ENCODE measurements around the gene IDUA.

The IDUA gene

DNA sequence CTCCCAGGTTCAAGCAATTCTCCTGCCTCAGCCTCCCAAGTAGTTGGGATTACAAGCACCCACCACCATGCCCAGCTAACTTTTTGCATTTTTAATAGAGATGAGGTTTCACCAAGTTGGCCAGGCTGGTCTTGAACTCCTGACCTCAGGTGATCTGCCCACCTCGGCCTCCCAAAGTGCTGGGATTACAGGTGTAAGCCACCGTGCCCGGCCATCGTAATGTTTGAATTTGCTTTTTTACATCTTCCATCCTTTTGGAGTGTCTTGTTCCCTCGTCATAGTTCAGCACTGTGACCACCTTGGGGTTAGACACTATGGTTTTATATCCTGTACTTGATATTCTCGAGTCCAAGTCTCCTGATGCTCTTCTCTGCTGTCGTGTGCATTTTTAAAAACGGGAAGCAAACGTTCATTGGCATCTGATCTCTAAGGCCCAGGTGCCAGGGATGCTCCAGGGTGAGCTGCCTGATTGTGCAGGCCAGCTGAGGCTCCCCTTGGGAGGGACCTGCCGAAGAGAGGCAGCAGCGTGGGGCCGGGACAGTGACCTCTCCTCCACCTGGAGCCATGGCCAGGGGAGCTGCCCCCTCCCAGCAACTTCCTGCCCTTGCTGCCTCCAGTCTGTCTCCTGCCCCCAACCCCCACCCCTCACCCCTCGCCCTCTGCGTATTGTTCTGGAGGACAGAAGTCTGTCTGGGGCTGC, 30.2 kb upstream of the IDUA start:
- no peak for FAIRE-seq

- no peak for FAIRE-seq
Measured at GRCh38 chr4:957231-957580, 29.6 kb upstream of the IDUA start.

GRCh38 chr4:957581-958313, 29.1 kb upstream of the IDUA start:
- no peak for FAIRE-seq

DNA sequence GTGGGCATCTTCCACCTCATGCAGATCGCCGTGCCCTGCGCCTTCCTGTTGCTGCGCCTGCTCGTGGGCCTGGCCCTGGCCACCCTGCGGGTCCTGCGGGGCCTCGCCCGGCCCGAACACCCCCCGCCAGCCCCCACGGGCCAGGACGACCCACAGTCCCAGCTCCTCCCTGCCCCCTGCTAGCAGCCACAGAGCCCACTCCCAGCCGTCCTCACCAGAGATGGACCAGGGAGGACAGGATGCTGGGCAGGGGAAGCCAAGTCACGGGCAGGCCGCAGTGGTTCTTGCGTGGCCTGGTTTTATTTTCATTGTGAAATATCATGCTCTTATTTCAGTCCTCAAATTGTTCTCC, 28.6 kb upstream of the IDUA start:
- FAIRE-seq = no peak

- FAIRE-seq = no peak
Measured at GRCh38 chr4:958696-959337, 28.0 kb upstream of the IDUA start.

DNA sequence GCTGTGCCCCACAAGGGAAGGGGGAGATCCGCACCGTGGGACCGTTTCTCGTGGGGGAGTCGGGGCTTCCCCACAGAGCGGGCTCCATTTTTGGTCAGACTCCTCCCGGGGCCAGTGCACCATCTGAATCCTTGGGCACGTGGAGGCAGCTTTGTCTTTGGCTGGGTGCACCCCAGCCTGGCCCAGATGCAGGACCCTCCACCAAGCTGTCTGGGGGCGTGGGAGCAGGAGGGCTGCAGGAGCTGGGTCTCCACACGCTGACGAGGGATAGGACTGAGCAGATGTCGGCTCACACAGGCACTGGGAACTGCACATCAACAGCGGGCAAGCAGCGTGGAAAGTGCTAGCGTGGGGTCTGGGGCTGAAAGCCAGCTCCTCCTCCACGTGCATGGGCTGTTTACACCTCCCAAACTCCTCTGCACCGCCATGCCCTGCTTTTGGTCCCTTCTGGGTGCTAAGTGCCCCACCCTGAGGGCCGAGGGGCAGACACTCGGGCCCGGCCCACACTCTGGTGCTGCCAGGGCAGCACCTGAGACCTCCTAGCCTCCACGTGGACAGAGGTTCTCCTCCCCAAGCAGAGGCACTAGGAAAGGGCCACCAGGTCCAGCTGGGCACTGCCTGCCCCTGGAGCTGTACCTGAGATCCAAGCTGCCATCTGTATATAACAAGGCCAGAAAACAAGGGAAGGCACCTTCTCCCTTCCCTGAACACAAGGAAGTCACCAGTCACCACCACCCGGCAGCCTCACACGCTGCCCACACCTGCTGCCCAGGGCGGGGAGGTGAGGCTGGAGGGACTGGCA, 27.3 kb upstream of the IDUA start:
- no peak for FAIRE-seq

DNA sequence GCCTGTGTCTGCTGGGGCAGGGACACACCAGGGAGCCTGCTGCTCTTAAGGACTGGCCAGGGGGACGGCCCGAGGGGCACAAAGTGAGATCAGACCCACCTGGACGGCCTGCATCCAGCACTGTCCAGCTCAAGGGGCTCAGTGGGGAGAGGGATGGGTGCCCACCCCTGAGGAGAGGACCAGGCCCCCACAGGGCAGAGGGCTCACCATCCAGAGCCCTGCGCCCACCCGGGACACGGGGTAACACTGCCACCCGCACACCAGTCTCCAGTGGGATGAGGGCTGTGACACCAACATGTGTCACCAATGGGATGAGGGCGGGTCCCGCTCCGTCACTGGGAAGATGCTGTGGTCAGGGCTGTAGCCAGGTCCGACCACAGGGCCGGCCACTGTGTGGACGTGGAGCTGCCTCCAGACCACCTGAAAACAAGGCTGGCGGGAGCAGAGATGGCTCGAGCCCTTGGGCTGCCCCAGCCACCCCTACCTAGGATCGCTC, 26.7 kb upstream of the IDUA start:
- no peak for FAIRE-seq

GRCh38 chr4:960636-961350, 26.1 kb upstream of the IDUA start:
- FAIRE-seq = no peak

DNA sequence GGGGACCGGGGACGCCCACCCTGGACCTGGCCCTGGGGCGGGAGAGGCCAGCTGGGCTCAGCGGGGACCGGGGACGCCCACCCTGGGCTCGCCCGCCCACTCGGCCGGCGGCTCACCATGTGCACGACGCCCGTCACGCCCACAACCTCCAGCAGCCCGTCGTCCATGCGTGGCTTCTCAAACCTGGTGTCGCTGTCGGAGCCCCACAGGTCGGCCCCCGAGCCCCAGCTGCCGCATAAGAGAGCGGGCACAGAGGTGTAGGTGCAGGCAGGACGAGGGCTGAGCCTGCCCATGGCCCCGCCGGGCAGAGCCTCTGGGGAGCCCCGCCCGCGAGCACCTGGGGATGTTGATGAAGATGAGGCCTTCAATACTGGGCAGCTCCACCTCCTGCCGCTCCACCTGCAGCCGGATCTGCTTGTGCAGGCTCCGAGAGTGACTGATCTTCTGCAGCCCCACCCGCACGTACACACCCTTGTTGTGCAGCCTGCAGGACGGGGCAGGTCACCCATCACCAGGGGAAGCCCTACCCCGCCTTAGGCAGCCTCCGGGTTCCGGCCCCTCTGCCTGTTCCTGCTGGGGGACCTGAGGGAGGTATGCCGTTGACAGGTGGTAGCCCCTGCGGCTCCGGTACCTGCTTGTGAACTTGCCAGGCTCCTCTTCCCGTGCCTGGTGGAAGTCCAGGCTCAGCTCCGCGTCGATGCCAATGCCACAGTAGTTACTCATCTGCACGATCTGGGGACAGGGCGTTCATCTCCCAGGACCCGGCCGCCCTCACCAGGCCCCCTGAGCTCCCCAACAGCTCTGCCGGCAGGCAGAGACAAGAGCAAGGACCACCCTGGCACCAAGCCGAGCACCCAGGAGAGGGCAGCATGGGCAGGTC, 25.3 kb upstream of the IDUA start:
- FAIRE-seq = no peak

DNA sequence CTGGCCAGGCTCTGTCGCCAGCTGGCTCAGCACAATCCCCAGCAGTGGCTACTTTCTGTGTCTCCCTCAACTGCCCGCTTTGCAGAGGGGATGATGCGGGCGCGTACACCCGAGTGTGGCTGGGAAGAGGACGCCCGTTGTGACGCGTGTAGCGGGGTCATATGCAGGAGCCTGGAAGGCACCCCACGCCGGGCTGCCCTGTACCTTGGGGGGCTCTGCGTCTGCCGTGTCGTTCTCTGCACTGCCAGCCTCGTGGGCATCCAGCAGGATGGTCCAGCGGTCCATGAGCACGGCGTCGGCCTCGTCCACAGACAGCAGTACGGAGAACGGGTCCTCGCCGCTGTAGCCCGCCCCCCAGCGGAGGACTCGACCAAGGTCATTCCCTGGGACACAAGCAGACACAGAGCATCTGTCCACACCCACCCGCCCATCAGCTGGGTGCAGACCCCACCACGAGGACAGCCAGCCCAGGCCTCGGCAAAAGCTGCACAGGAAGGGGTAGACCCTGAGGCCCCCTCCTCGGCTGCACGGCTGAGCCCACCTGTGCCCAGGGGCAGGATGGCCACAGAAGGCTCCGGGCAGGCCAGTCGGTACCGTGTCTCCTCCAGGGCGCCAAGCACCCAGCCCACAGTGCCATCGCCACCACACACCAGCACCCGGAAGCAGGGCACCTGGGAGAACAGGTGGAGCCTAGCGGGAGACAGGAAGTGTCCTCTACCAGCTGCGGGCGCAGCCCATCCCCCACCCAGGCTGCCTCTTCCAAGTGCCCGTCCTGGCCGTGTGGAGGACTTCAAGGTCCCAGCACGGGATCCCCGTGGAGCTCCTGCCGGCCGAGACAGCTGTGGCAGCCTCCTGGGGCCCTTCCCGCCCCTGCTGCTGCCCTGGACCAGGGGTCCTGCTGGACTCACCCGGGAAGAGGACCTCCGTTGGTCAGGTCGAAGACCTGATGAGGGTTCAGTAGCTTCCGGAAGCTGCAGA, 24.3 kb upstream of the IDUA start:
- no peak for FAIRE-seq

DNA sequence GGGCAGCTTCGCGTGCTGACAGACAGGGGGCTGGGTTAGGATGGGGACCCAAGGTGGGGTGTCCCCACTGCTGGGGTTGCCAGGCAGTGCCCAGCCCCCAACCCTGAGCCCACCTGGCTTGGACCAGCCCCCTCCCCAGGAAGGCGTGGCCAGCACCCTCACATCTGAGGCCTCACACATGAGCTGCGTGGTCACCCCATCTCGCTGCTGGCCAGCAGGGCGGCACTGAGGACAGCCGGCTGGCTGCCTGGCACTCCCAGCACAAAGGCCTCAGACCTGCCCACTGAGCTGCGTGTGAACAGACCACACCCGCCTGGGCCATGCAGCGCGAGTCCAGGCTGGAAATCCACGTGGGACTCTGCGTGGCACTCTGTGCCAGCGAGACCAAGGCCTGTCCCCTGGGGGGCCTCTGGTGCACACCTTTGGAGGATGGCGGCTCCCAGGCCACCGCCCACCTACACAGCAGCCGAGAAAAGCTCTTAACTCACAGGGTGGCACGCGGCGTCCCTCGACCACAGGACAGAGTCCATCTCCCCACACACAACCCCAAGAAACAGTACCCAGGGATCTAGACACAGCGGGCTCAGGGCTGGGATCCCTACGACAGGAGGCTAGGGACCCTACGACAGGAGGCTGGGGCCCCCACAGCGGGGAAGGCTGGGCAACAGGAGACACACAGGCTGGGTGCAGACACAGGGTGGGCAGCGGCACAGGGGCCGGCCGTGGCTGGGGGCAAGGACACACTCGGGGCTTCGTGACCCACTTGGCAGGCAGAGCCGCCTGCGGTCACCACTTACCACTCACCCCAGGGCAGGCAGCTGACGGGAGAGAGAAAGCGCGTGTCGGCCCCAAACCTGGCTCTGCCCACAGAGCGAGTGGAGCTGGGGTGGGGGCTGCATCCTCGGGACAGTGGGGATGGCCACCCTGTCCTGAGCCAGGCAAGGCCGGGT, 23.3 kb upstream of the IDUA start:
- no peak for FAIRE-seq

DNA sequence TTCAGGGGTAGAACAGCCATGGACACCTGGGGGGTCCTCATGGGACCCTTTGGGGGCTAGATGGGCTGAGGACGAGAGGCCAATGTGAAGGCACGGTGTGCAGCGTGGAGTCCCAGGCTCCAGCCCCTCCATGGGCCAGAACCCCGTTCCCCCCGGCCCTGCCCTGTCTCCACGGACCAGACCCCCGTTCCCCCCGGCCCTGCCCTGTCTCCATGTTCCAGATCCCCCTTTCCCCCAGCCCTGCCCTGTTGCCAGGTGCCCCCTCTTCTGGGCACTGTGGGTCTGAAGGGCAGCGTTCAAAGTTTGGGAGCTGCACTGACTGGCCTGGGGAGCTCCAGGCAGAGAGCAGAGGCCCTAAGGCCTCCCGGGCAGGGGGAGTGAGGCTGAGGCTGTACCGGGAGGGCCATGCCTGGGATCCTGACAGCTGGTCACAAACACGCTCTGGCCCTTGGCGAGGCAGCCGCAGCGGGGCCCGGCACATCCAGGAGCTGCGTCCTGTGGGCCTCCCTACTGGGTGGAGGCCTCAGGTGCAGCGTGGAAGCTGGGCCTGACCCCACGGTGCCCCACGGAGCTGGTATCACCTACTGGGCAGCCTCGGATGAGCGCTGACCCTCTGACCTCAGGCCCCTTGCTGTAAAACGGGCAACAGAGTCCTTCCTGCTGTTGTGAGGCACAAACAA, 22.4 kb upstream of the IDUA start:
- FAIRE-seq = no peak

DNA sequence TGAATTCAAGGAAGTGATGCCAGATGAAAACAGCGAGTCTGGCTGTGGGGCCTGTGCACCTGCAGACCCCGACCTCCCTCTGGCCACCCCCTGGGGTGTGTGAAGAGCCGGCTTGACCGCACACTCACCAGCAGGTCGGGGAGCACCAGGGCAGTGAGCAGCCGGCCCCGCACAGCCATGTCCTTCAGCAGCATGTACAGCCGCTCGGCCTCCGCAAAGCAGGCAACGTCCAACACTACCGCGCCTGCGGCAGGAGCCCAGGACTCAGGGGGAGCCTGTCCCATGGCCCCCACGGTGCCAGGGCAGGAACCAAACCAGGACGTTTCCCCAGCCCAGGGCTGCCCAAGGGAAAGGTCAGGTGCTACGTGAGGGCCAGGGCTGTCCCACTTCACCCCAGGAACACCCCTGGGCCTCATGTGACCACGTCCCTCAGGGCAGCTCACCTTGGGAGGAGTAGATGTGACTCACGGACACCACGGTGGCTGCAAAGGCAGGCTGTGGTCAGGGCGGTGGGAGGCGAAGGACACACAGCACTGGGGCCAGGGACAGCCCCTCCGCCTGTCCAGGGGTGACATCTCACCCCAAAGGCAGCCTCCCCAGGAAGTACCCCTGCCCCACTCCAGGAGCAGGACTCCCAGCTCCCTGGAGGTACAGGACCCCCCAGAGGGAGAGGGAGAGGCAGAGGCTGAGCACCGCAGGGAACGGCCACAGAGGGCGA, 21.6 kb upstream of the IDUA start:
- no peak for FAIRE-seq

DNA sequence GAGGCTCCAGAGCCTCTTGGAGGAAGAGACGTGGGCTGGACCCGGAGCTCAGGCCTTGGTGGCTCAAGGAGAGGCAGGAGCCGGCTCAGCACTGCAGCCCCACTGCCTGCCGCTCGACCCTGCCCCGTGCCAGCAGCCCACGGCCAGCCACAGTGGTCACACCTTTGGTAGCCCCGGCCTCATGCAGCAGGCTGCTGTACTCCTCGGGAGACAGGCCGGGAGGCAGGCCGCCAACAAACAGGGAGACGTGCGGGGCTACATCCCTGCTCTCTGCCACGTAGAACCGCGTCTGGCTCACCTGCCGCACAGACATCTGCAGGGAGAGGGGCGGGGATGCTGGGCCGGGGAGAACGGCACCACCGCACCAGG, 21.1 kb upstream of the IDUA start:
- no peak for FAIRE-seq

DNA sequence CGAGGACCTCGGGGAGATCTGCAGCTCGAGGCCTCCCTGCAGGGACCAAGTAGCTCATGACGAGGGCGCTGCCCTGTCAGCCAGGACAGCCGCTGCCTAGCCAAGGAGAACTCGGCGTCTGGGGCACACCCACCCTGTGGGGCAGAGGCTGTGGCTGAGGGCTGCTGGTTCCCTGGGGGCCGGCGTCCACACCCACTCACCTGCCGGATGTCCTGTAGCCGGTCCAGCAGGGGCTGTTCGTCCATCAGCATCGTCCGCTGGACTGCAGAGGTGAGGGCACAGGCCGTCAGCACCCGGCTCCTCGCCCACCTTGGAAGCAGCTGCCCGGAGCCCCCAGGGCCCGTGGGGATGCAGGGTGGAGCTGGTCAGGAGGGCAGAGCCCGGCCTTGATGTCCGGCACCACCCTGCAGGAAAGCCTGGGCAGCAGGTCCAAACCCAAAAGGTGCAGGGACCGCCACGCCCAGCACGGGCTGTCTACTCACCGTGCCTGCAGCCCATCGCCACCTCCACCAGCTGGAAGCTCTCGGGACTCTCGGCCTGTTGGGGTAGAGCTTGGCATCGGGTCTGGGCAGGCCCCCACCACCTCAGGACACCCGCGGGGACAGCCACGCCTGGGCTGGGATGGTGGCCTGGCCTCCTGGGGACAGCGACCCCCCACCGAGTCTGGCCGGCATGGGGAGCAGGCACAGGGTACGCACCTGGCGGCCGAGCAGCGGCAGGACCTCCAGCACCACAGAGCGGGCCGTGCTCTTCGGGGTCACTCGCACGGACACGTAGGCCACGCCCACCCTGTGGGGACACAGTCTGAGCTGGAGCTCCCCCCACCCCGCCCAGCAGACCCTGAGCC, 20.4 kb upstream of the IDUA start:
- no peak for FAIRE-seq

Measured in colon (tissue), 2 donors.